HL-60 (cell line): ENCODE data around the gene SHISA3.

ENCODE experiments used
- CTCF ChIP-seq: IDR thresholded peaks from one replicate; pipeline ENCODE4 v1.5.1; 2011; ENCODE audit warnings: low read length, control low read depth, inconsistent platforms; ENCODE audit not compliant: insufficient read depth
- GABPA ChIP-seq: IDR thresholded peaks from 2 replicates; pipeline ENCODE4 v1.6.1; 2012; ENCODE audit warnings: low read depth
- POLR2AphosphoS5 ChIP-seq: IDR thresholded peaks from 2 replicates; pipeline ENCODE4 v1.6.1; 2012; ENCODE audit warnings: low read depth
- REST ChIP-seq: IDR thresholded peaks from 2 replicates; pipeline ENCODE4 v1.6.1; 2012; ENCODE audit warnings: low read depth; ENCODE audit not compliant: insufficient replicate concordance
- SPI1 ChIP-seq: IDR thresholded peaks from 2 replicates; pipeline ENCODE4 v1.6.1; 2012; ENCODE audit warnings: low read depth, mild to moderate bottlenecking, borderline replicate concordance

- TF ChIP-seq CTCF = no peak
- no peak for TF ChIP-seq REST
- TF ChIP-seq POLR2AphosphoS5 = no peak
- TF ChIP-seq GABPA = no peak
- no peak for TF ChIP-seq SPI1
These were observed 35.8 kb upstream of the SHISA3 start for GRCh38 chr4:42361456-42361855.
